Esophagus muscularis mucosa (tissue), 4 donors: ENCODE measurements around the gene LTBP1.

ENCODE experiments used
- EP300 ChIP-seq: sonication (generic); formaldehyde crosslinking; IDR thresholded peaks from one replicate; pipeline ENCODE4 v1.6.1; 2017; ENCODE audit warnings: antibody characterized with exemption
- POLR2A ChIP-seq: fragments of 450-650 bp; IDR thresholded peaks from one replicate; pipeline ENCODE4 v1.6.1; 2017; ENCODE audit warnings: antibody characterized with exemption, moderate library complexity, mild to moderate bottlenecking, low read depth
- POLR2AphosphoS5 ChIP-seq, 2 donors: sonication (generic); formaldehyde crosslinking; IDR thresholded peaks; one replicate each; pipeline ENCODE4 v1.6.1; 2017; ENCODE audit warnings: antibody characterized with exemption in 2 of 2
- TF ChIP-seq, protein P1 (sequence below), 3 experiments: fragments of 200-600 bp in 2 of 3; fragments of 450-650 bp in 1 of 3; sonication (generic) in 2 of 3; IDR thresholded peaks; one replicate each; pipeline ENCODE4 v1.5.1; 2017 to 2019; ENCODE audit warnings: antibody characterized with exemption in 3 of 3, mild to moderate bottlenecking in 2 of 3, moderate library complexity in 1 of 3

DNA sequence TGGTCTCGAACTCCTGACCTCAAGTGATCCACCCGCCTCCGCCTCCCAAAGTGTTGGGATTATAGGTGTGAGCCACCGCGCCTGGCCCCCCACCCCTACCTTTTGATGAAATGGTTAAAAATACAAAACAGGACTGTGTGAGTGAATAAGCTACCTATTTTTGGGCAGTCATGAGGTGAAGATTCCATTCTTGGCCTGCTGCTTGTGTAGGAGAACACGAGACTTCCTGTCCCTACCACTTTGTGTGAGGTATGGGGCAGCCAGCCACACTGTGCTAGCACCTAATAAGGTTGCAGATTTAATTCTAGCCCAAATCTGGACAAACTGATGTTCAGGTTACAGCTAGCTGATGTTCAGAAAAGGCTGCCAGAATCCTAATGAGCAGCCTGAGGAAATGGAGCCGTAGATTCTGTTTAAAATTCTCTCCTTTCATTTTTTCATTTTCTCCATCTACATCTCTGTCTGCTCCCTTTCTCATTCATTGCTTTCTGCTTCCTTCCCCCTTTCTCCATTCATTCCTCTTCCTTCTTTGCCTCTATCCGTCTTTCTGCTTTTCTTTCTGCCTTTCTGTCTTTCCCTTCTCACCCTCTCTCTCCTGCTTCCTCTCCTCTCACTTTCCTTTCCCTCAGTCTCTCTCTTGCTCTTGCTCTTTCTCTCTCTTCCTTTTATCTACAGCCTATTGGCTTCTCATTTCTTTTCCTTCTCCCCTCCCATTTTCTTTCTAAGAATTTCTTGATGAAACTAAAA is 4.6 kb upstream of the LTBP1 start:
- TF ChIP-seq EP300 (no peak), POLR2A (no peak), POLR2AphosphoS5 (IDR thresholded peaks at IDR 0.05) (peak in 1 of 2 donors; percentile 30)
- TF ChIP-seq, protein P1, sequence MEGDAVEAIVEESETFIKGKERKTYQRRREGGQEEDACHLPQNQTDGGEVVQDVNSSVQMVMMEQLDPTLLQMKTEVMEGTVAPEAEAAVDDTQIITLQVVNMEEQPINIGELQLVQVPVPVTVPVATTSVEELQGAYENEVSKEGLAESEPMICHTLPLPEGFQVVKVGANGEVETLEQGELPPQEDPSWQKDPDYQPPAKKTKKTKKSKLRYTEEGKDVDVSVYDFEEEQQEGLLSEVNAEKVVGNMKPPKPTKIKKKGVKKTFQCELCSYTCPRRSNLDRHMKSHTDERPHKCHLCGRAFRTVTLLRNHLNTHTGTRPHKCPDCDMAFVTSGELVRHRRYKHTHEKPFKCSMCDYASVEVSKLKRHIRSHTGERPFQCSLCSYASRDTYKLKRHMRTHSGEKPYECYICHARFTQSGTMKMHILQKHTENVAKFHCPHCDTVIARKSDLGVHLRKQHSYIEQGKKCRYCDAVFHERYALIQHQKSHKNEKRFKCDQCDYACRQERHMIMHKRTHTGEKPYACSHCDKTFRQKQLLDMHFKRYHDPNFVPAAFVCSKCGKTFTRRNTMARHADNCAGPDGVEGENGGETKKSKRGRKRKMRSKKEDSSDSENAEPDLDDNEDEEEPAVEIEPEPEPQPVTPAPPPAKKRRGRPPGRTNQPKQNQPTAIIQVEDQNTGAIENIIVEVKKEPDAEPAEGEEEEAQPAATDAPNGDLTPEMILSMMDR (IDR thresholded peaks at IDR 0.05): no peak
